SK-N-SH treated with all-trans-retinoic acid at 6 μM for 48 hours (cell line): Measurements from ENCODE around the gene FGF13.

ENCODE experiments used
- CREB5 ChIP-seq: fragments of 250-450 bp; sonication (Bioruptor Pico); IDR thresholded peaks from 2 replicates; pipeline ENCODE4 v1.5.1; 2020; ENCODE audit warnings: low read depth, mild to moderate bottlenecking, moderate library complexity
- CSRNP3 ChIP-seq: fragments of 250-450 bp; sonication (Bioruptor Pico); IDR thresholded peaks from 2 replicates; pipeline ENCODE4 v1.5.1; 2021; ENCODE audit warnings: mild to moderate bottlenecking, moderate library complexity

GRCh38 chrX:138638996-138639395, 72.5 kb downstream of the FGF13 start:
- TF ChIP-seq CREB5 (CRISPR knock-in tag): no peak
- TF ChIP-seq CSRNP3: no peak
